ENCODE measurements around the gene SPARC. TPM values are rescaled to one million over a fixed set of nuclear protein-coding genes. Genes with fewer than 3 reads are reported as not detected.

The SPARC gene
- total RNA-seq, 1 donor from 2014 or later: 158 TPM

DNA sequence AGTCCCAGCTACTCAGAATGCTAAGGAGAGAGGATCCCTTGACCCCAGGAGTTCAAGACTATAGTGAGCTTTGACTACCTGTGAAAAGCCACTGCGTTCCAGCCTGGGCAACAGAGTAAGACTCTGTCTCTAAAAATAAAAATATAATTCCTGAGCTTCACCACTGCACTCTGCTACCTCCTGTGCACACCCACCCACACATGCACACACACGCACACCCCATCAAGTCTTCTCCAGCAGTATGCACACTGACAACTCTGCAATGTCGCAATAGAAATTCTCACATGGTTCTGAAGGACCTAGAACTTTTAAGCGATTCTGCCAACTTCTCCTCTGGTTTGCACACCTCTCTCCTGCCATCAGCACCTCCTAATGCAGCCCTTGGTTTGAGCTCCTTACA is 48.1 kb downstream of the SPARC start:
- Histone ChIP-seq H3K27me3 (no peaks in the 10 kb centered on the region), H3K9ac (no peak overlapping the region), H3K9me3 (ENCODE audit: low read depth) (no peaks in the 10 kb centered on the region), H3K27ac (no peak overlapping the region), H2AFZ (replicated peaks) (no peak overlapping the region), H3K4me3 (no peak overlapping the region), H3K36me3 (no peaks in the 10 kb centered on the region), H3K79me2 (ENCODE audit: low read depth) (no peaks in the 10 kb centered on the region), H3K4me2 (no peak overlapping the region), H3K4me1 (no peaks in the 10 kb centered on the region), H4K20me1 (ENCODE audit: low read depth) (no peaks in the 10 kb centered on the region), H3F3A (ENCODE audit: low read depth) (no peaks in the 10 kb centered on the region)
- Mint-ChIP-seq H3K4me1 (no peaks in the 10 kb centered on the region), H3K9me3 (no peaks in the 10 kb centered on the region), H3K27ac (no peak overlapping the region), H3K27me3 (ENCODE audit: insufficient read depth, low read depth) (peaks cover 2% of the 10 kb centered on the region), H3K4me3 (no peak overlapping the region), H3K36me3 (no peaks in the 10 kb centered on the region)
- no peak for TF ChIP-seq EZH2 (IDR thresholded peaks at IDR 0.05)
- TF ChIP-seq, protein P1, sequence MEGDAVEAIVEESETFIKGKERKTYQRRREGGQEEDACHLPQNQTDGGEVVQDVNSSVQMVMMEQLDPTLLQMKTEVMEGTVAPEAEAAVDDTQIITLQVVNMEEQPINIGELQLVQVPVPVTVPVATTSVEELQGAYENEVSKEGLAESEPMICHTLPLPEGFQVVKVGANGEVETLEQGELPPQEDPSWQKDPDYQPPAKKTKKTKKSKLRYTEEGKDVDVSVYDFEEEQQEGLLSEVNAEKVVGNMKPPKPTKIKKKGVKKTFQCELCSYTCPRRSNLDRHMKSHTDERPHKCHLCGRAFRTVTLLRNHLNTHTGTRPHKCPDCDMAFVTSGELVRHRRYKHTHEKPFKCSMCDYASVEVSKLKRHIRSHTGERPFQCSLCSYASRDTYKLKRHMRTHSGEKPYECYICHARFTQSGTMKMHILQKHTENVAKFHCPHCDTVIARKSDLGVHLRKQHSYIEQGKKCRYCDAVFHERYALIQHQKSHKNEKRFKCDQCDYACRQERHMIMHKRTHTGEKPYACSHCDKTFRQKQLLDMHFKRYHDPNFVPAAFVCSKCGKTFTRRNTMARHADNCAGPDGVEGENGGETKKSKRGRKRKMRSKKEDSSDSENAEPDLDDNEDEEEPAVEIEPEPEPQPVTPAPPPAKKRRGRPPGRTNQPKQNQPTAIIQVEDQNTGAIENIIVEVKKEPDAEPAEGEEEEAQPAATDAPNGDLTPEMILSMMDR (IDR thresholded peaks at IDR 0.05): no peak
- no peak for TF ChIP-seq EZH2phosphoT487 (IDR thresholded peaks at IDR 0.05)
- DNase-seq (ENCODE audit: low spot score): no peak

DNA sequence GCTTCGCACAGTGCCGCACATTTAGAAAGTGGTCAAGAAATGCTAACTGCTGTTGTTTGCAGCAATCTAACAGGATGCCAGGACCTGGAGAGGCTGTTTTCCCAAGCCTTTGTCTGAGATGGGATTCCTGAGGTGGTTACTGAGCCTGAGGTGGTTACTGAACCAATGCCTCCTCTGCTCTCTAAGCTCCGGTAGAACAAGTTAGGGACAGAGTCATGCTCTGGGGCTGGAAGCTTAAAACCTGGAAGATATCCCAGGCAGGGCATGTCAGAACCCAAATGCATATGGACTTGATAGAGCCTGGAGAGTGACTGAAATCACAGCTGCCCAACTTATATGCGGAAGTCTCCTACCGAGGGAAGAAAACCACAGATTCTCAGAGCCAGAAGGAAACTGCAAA is 49.0 kb downstream of the SPARC start:
- H3K27me3 Mint-ChIP-seq (ENCODE audit: insufficient read depth, low read depth): peaks cover 2% of the 10 kb centered on the region
- no peak overlapping the region for H3K9ac ChIP-seq

DNA sequence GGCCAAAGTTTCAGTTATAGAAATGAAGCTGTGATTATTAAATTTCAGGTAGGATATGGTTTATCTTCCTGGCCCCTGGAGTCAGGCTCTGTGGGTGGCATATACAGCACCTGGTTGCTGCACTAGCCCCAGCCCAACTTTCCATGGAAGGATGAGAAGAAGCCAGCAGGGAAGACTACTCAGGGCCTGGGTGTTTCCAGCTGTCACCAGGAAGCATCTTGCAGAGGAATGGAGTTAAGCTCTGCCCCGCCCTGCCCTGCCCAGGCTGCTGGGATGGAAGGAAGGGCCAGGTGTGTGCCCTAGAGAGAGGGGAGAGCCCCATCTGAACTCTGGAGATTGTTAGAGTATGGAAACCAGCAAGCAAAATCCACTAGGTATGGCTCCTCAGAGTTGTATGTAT is 52.8 kb downstream of the SPARC start:
- no peaks in the 10 kb centered on the region for H3K79me2 ChIP-seq (ENCODE audit: low read depth)
- DNase-seq (ENCODE audit: low spot score): no peak
- Mint-ChIP-seq H3K36me3 (no peaks in the 10 kb centered on the region), H3K27me3 (ENCODE audit: insufficient read depth, low read depth) (peaks cover 2% of the 10 kb centered on the region), H3K4me3 (no peak overlapping the region), H3K4me1 (no peaks in the 10 kb centered on the region), H3K27ac (no peak overlapping the region), H3K9me3 (no peaks in the 10 kb centered on the region)
- no peak overlapping the region for H2AFZ ChIP-seq (replicated peaks)
- H3F3A ChIP-seq (ENCODE audit: low read depth): no peaks in the 10 kb centered on the region
- H3K27me3 ChIP-seq: no peaks in the 10 kb centered on the region
- H3K9me3 ChIP-seq (ENCODE audit: low read depth): no peaks in the 10 kb centered on the region
- no peak overlapping the region for H3K27ac ChIP-seq
- H3K4me2 ChIP-seq: no peak overlapping the region
- no peak overlapping the region for H3K9ac ChIP-seq
- no peak overlapping the region for H3K4me3 ChIP-seq
- H3K36me3 ChIP-seq: no peaks in the 10 kb centered on the region
- H4K20me1 ChIP-seq (ENCODE audit: low read depth): no peaks in the 10 kb centered on the region
- no peaks in the 10 kb centered on the region for H3K4me1 ChIP-seq
- TF ChIP-seq EZH2 (IDR thresholded peaks at IDR 0.05) (no peak), EZH2phosphoT487 (IDR thresholded peaks at IDR 0.05) (no peak)

More for the DNA sequence above, 49.0 kb downstream of the SPARC start:
- Histone ChIP-seq H3K4me3 (no peak overlapping the region), H3K9me3 (ENCODE audit: low read depth) (no peaks in the 10 kb centered on the region), H3K79me2 (ENCODE audit: low read depth) (no peaks in the 10 kb centered on the region), H3K27ac (no peak overlapping the region), H3K4me1 (no peaks in the 10 kb centered on the region), H4K20me1 (ENCODE audit: low read depth) (no peaks in the 10 kb centered on the region), H3K27me3 (no peaks in the 10 kb centered on the region), H3F3A (ENCODE audit: low read depth) (no peaks in the 10 kb centered on the region), H3K4me2 (no peak overlapping the region), H2AFZ (replicated peaks) (peak overlapping the region; percentile 58), H3K36me3 (no peaks in the 10 kb centered on the region)
- TF ChIP-seq EZH2phosphoT487 (IDR thresholded peaks at IDR 0.05) (no peak), EZH2 (IDR thresholded peaks at IDR 0.05) (no peak)
- TF ChIP-seq, protein P1 (IDR thresholded peaks at IDR 0.05): no peak
- no peaks in the 10 kb centered on the region for H3K9me3 Mint-ChIP-seq
- H3K4me1 Mint-ChIP-seq: no peaks in the 10 kb centered on the region
- no peak for DNase-seq (ENCODE audit: low spot score)
- H3K4me3 Mint-ChIP-seq: no peak overlapping the region
- no peaks in the 10 kb centered on the region for H3K36me3 Mint-ChIP-seq
- no peak overlapping the region for H3K27ac Mint-ChIP-seq

DNA sequence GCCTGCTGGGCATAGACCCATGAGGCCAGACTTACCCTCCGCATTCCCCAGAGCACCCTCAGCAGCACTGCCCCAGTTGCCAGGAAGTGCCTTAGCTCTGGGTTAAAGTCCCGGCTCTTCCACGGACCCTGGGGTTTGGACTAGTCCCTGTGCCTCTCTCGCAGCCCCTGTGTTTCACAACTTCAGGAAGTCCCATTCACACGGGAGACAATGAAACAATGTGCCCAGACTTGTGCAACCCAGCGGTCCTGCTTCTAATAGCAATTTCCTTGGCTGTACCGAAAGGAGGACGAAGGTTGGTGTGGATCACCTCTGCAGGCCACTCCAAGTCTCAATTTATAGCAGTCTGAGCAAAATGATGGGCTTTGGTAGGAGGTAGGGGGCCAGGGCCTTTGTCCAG is 53.8 kb downstream of the SPARC start:
- no peaks in the 10 kb centered on the region for H3K79me2 ChIP-seq (ENCODE audit: low read depth)
- no peak overlapping the region for H3K27ac Mint-ChIP-seq
- H3K4me2 ChIP-seq: no peak overlapping the region
- H3K27me3 ChIP-seq: no peaks in the 10 kb centered on the region
- H4K20me1 ChIP-seq (ENCODE audit: low read depth): no peaks in the 10 kb centered on the region
- DNase-seq (ENCODE audit: low spot score): no peak
- H3K4me3 ChIP-seq: no peak overlapping the region
- no peak overlapping the region for H3K27ac ChIP-seq
- no peaks in the 10 kb centered on the region for H3K36me3 Mint-ChIP-seq
- H3K27me3 Mint-ChIP-seq (ENCODE audit: insufficient read depth, low read depth): peaks cover 2% of the 10 kb centered on the region
- H3K4me1 ChIP-seq: no peaks in the 10 kb centered on the region
- H3K9me3 ChIP-seq (ENCODE audit: low read depth): no peaks in the 10 kb centered on the region
- H3K4me1 Mint-ChIP-seq: no peaks in the 10 kb centered on the region
- no peak overlapping the region for H3K4me3 Mint-ChIP-seq
- no peaks in the 10 kb centered on the region for H3F3A ChIP-seq (ENCODE audit: low read depth)
- H3K9me3 Mint-ChIP-seq: no peaks in the 10 kb centered on the region
- no peak overlapping the region for H3K9ac ChIP-seq
- no peak overlapping the region for H2AFZ ChIP-seq (replicated peaks)
- no peaks in the 10 kb centered on the region for H3K36me3 ChIP-seq
- TF ChIP-seq, protein P1 (IDR thresholded peaks at IDR 0.05): no peak
- TF ChIP-seq EZH2phosphoT487 (IDR thresholded peaks at IDR 0.05) (no peak), EZH2 (IDR thresholded peaks at IDR 0.05) (no peak)
